Esophagus squamous epithelium (tissue), 4 donors: ENCODE measurements around the gene DOCK10.

Experiments used
- CTCF ChIP-seq, 6 experiments: fragments of 450-650 bp in 4 of 6; fragments of 200-600 bp in 2 of 6; sonication (generic) in 2 of 6; IDR thresholded peaks; one replicate each; pipeline ENCODE4 v1.5.1; 2016 to 2019; ENCODE audit warnings: antibody characterized with exemption in 6 of 6, mild to moderate bottlenecking in 4 of 6, moderate library complexity in 4 of 6
- POLR2A ChIP-seq, 4 donors: fragments of 450-650 bp; IDR thresholded peaks; one replicate each; pipeline ENCODE4 v1.6.1; 2017; ENCODE audit warnings: antibody characterized with exemption in 4 of 4, mild to moderate bottlenecking in 4 of 4, moderate library complexity in 3 of 4

- TF ChIP-seq CTCF (IDR thresholded peaks at IDR 0.05) (no peak), POLR2A (IDR thresholded peaks at IDR 0.05) (no peak)
Measured at GRCh38 chr2:224894356-224894755, 147.9 kb downstream of the DOCK10 start.
